ENCODE data around the gene AFMID. TPM values are rescaled to one million over a fixed set of nuclear protein-coding genes. Genes with fewer than 3 reads are reported as not detected.

AFMID gene
- total RNA-seq, 1 donor from 2014 or later, result 32.3 TPM

DNA sequence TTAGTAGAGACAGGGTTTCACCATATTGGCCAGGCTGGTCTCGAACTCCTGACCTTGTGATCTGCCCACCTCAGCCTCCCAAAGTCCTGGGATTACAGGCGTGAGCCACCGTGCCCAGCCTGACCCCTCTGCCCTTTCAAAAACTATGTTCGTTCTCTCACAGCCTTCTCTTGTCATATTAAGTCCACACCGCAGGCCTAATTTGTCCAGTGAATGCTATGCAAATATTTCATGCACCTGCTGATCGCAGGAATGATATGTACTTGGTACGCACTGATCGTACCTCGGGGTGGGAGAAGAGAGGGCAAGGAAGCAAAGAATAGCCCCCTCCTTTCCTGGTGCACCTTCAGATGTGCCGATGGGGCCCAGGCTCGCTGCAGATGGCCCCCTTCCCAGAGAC lies 23.9 kb downstream of the AFMID start:
- Mint-ChIP-seq H3K36me3 (no peaks in the 10 kb centered on the region), H3K27me3 (ENCODE audit: low read depth) (no peaks in the 10 kb centered on the region), H3K9me3 (no peaks in the 10 kb centered on the region), H3K27ac (peak overlapping the region; percentile 53), H3K4me1 (peaks cover 16% of the 10 kb centered on the region), H3K4me3 (no peak overlapping the region)
- TF ChIP-seq, protein P1, sequence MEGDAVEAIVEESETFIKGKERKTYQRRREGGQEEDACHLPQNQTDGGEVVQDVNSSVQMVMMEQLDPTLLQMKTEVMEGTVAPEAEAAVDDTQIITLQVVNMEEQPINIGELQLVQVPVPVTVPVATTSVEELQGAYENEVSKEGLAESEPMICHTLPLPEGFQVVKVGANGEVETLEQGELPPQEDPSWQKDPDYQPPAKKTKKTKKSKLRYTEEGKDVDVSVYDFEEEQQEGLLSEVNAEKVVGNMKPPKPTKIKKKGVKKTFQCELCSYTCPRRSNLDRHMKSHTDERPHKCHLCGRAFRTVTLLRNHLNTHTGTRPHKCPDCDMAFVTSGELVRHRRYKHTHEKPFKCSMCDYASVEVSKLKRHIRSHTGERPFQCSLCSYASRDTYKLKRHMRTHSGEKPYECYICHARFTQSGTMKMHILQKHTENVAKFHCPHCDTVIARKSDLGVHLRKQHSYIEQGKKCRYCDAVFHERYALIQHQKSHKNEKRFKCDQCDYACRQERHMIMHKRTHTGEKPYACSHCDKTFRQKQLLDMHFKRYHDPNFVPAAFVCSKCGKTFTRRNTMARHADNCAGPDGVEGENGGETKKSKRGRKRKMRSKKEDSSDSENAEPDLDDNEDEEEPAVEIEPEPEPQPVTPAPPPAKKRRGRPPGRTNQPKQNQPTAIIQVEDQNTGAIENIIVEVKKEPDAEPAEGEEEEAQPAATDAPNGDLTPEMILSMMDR (IDR thresholded peaks at IDR 0.05; ENCODE audit: unreplicated experiment), result no peak
- DNase-seq (ENCODE audit: low spot score in 2 of 2, unreplicated experiment in 2 of 2), result no peak

DNA sequence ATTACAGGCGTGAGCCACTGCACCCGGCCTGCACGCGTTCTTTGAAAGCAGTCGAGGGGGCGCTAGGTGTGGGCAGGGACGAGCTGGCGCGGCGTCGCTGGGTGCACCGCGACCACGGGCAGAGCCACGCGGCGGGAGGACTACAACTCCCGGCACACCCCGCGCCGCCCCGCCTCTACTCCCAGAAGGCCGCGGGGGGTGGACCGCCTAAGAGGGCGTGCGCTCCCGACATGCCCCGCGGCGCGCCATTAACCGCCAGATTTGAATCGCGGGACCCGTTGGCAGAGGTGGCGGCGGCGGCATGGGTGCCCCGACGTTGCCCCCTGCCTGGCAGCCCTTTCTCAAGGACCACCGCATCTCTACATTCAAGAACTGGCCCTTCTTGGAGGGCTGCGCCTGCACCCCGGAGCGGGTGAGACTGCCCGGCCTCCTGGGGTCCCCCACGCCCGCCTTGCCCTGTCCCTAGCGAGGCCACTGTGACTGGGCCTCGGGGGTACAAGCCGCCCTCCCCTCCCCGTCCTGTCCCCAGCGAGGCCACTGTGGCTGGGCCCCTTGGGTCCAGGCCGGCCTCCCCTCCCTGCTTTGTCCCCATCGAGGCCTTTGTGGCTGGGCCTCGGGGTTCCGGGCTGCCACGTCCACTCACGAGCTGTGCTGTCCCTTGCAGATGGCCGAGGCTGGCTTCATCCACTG lies 27.0 kb downstream of the AFMID start, which contains the start of gene BIRC5:
BIRC5 (plus strand) TSS at position 238 of the 690 bp plus-strand sequence; CDS start at position 302, 64 bp downstream.
- H3K9me3 Mint-ChIP-seq, result no peaks in the 10 kb centered on the region
- H3K27ac Mint-ChIP-seq, result peak within 1 kb of the TSS; percentile 76
- TF ChIP-seq, protein P1 (IDR thresholded peaks at IDR 0.05; ENCODE audit: unreplicated experiment), result no peak
- H3K4me1 Mint-ChIP-seq, result peaks cover 16% of the 10 kb centered on the region
- peaks cover 5% of the 10 kb centered on the region for H3K36me3 Mint-ChIP-seq
- peak within 1 kb of the TSS; percentile 83 for H3K4me3 Mint-ChIP-seq
- peak; percentile 91 for DNase-seq (ENCODE audit: low spot score in 2 of 2, unreplicated experiment in 2 of 2)
- H3K27me3 Mint-ChIP-seq (ENCODE audit: low read depth), result no peaks in the 10 kb centered on the region

DNA sequence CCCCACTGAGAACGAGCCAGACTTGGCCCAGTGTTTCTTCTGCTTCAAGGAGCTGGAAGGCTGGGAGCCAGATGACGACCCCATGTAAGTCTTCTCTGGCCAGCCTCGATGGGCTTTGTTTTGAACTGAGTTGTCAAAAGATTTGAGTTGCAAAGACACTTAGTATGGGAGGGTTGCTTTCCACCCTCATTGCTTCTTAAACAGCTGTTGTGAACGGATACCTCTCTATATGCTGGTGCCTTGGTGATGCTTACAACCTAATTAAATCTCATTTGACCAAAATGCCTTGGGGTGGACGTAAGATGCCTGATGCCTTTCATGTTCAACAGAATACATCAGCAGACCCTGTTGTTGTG lies 27.5 kb downstream of the AFMID start:
- peaks cover 9% of the 10 kb centered on the region for H3K36me3 Mint-ChIP-seq
- H3K9me3 Mint-ChIP-seq, result no peaks in the 10 kb centered on the region
- peak overlapping the region; percentile 76 for H3K27ac Mint-ChIP-seq
- no peak for DNase-seq (ENCODE audit: low spot score in 2 of 2, unreplicated experiment in 2 of 2)
- peak overlapping the region; percentile 83 for H3K4me3 Mint-ChIP-seq
- TF ChIP-seq, protein P1 (IDR thresholded peaks at IDR 0.05; ENCODE audit: unreplicated experiment), result no peak
- H3K4me1 Mint-ChIP-seq, result peaks cover 16% of the 10 kb centered on the region
- no peaks in the 10 kb centered on the region for H3K27me3 Mint-ChIP-seq (ENCODE audit: low read depth)

DNA sequence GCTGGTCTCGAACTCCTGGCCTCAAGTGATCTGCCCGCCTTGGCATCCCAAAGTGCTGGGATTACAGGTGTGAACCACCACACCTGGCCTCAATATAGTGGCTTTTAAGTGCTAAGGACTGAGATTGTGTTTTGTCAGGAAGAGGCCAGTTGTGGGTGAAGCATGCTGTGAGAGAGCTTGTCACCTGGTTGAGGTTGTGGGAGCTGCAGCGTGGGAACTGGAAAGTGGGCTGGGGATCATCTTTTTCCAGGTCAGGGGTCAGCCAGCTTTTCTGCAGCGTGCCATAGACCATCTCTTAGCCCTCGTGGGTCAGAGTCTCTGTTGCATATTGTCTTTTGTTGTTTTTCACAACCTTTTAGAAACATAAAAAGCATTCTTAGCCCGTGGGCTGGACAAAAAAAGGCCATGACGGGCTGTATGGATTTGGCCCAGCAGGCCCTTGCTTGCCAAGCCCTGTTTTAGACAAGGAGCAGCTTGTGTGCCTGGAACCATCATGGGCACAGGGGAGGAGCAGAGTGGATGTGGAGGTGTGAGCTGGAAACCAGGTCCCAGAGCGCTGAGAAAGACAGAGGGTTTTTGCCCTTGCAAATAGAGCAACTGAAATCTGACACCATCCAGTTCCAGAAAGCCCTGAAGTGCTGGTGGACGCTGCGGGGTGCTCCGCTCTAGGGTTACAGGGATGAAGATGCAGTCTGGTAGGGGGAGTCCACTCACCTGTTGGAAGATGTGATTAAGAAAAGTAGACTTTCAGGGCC lies 32.4 kb downstream of the AFMID start:
- peaks cover 18% of the 10 kb centered on the region for H3K36me3 Mint-ChIP-seq
- no peak overlapping the region for H3K4me3 Mint-ChIP-seq
- no peaks in the 10 kb centered on the region for H3K27me3 Mint-ChIP-seq (ENCODE audit: low read depth)
- no peak overlapping the region for H3K27ac Mint-ChIP-seq
- peaks cover 10% of the 10 kb centered on the region for H3K4me1 Mint-ChIP-seq
- no peaks in the 10 kb centered on the region for H3K9me3 Mint-ChIP-seq
- TF ChIP-seq, protein P1 (IDR thresholded peaks at IDR 0.05; ENCODE audit: unreplicated experiment), result no peak
- no peak for DNase-seq (ENCODE audit: low spot score in 2 of 2, unreplicated experiment in 2 of 2)

GRCh38 chr17:78223061-78223460 lies 35.9 kb downstream of the AFMID start:
- TF ChIP-seq, protein P1 (IDR thresholded peaks at IDR 0.05; ENCODE audit: unreplicated experiment), result no peak
- peaks cover 15% of the 10 kb centered on the region for H3K36me3 Mint-ChIP-seq
- no peak for DNase-seq (ENCODE audit: low spot score in 2 of 2, unreplicated experiment in 2 of 2)
- no peaks in the 10 kb centered on the region for H3K9me3 Mint-ChIP-seq
- no peaks in the 10 kb centered on the region for H3K4me1 Mint-ChIP-seq
- no peak overlapping the region for H3K27ac Mint-ChIP-seq
- H3K27me3 Mint-ChIP-seq (ENCODE audit: low read depth), result no peaks in the 10 kb centered on the region
- no peak overlapping the region for H3K4me3 Mint-ChIP-seq
